Thymus (tissue), 11 donors: ENCODE data around the gene TEKT2. TPM values are rescaled to one million over a fixed set of nuclear protein-coding genes. Genes with fewer than 3 reads are reported as not detected.

Experiments
- DNase-seq, 9 donors: peaks; one replicate each; pipeline ENCODE4 v3.0.0-alpha.2; 2013; ENCODE audit warnings: low spot score in 9 of 9, low read depth in 6 of 9, missing footprints in 1 of 9
- H3K27ac ChIP-seq, 2 donors: one replicate each; pipeline ENCODE4 v1.5.1; 2013; ENCODE audit warnings: control low read depth in 1 of 2, low read depth in 1 of 2, low read length in 1 of 2, mild to moderate bottlenecking in 1 of 2, moderate library complexity in 1 of 2
- H3K27me3 ChIP-seq, 2 donors: one replicate each; pipeline ENCODE4 v1.5.1; 2013; ENCODE audit warnings: low read length in 1 of 2; ENCODE audit not compliant: control insufficient read depth in 2 of 2, insufficient read depth in 1 of 2
- H3K36me3 ChIP-seq, 2 donors: one replicate each; pipeline ENCODE4 v1.5.1; 2013; ENCODE audit warnings: low read length in 1 of 2, mild to moderate bottlenecking in 1 of 2, moderate library complexity in 1 of 2; ENCODE audit not compliant: control insufficient read depth in 2 of 2, insufficient read depth in 2 of 2
- H3K4me1 ChIP-seq, 2 donors: one replicate each; pipeline ENCODE4 v1.5.1; 2013; ENCODE audit warnings: low read length in 2 of 2; ENCODE audit not compliant: control insufficient read depth in 2 of 2, insufficient read depth in 2 of 2
- H3K4me3 ChIP-seq, 2 donors: one replicate each; pipeline ENCODE4 v1.5.1; 2013; ENCODE audit warnings: low read length in 2 of 2, control low read depth in 1 of 2, mild to moderate bottlenecking in 1 of 2
- H3K9me3 ChIP-seq, 2 donors: one replicate each; pipeline ENCODE4 v1.5.1; 2013; ENCODE audit warnings: low read length in 1 of 2, mild to moderate bottlenecking in 1 of 2; ENCODE audit not compliant: control insufficient read depth in 2 of 2, insufficient read depth in 1 of 2
- WGBS: extraction: QIAGEN DNeasy Blood & Tissue Kit; methylation state at CpG from one replicate; pipeline ENCODE4 v1.1.7; 2013; 5-methylcytosine and 5-hydroxymethylcytosine counted together
- polyA plus RNA-seq: library from polyadenylated mRNA; stranded (reverse); fragments of 200-250 nt; gene quantifications from one replicate; pipeline ENCODE4 v1.2.3, GENCODE V29; 2013
- total RNA-seq: library from RNA; stranded (reverse); fragments of 120-200 nt; gene quantifications from one replicate; pipeline ENCODE4 v1.2.4, GENCODE V29; 2013
- donor health status: healthy.

Gene TEKT2
- total and polyA plus RNA-seq, 2 donors = 1.5 to 1.8 TPM

- DNase-seq = no peak
- Histone ChIP-seq H3K4me3 (no peak overlapping the region), H3K4me1 (peaks cover 0 to 7% of the 10 kb centered on the region in 2 donors), H3K27me3 (peaks cover 20 to 37% of the 10 kb centered on the region in 2 donors), H3K9me3 (no peaks in the 10 kb centered on the region), H3K27ac (no peak overlapping the region), H3K36me3 (no peaks in the 10 kb centered on the region)
- WGBS = 96% methylated on average over 3 of the region's 3 CpGs
These were observed 45.0 kb downstream of the TEKT2 start for GRCh38 chr1:36128905-36129206.

GRCh38 chr1:36132029-36132428 is 48.1 kb downstream of the TEKT2 start:
- H3K27me3 ChIP-seq = peaks cover 0 to 8% of the 10 kb centered on the region in 2 donors

GRCh38 chr1:36133484-36133883 is 49.6 kb downstream of the TEKT2 start:
- 91% methylated on average over 3 of the region's 3 CpGs for WGBS
- peaks cover 24 to 28% of the 10 kb centered on the region in 2 donors for H3K36me3 ChIP-seq
- peaks cover 0 to 1% of the 10 kb centered on the region in 2 donors for H3K27me3 ChIP-seq
- no peak overlapping the region for H3K27ac ChIP-seq
- no peak overlapping the region for H3K4me3 ChIP-seq
- no peaks in the 10 kb centered on the region for H3K4me1 ChIP-seq
- no peak for DNase-seq
- no peaks in the 10 kb centered on the region for H3K9me3 ChIP-seq

More at GRCh38 chr1:36132029-36132428, 48.1 kb downstream of the TEKT2 start:
- no peaks in the 10 kb centered on the region for H3K4me1 ChIP-seq
- no peak overlapping the region for H3K27ac ChIP-seq
- WGBS = 80% methylated on average over 3 of the region's 3 CpGs
- no peaks in the 10 kb centered on the region for H3K9me3 ChIP-seq
- H3K36me3 ChIP-seq = peaks cover 9 to 14% of the 10 kb centered on the region in 2 donors
- H3K4me3 ChIP-seq = no peak overlapping the region
- DNase-seq = no peak

- whole genome bisulfite sequencing = 87% methylated on average over 6 of the region's 6 CpGs
- no peak overlapping the region for H3K4me3 ChIP-seq
- no peaks in the 10 kb centered on the region for H3K4me1 ChIP-seq
- H3K9me3 ChIP-seq = no peaks in the 10 kb centered on the region
- H3K27ac ChIP-seq = no peak overlapping the region
- DNase-seq = no peak
- H3K27me3 ChIP-seq = no peaks in the 10 kb centered on the region
- H3K36me3 ChIP-seq = peaks cover 26 to 28% of the 10 kb centered on the region in 2 donors
These were observed 50.1 kb downstream of the TEKT2 start for GRCh38 chr1:36134031-36134430.

- Histone ChIP-seq H3K27ac (peak overlapping the region in 1 of 2 donors; percentile 62), H3K4me1 (no peaks in the 10 kb centered on the region), H3K27me3 (no peaks in the 10 kb centered on the region), H3K36me3 (peaks cover 27 to 33% of the 10 kb centered on the region in 2 donors), H3K9me3 (no peaks in the 10 kb centered on the region), H3K4me3 (no peak overlapping the region)
- 73% methylated on average over 7 of the region's 7 CpGs for WGBS
- DNase-seq = peak in 1 of 9 donors; percentile 28
These were observed 50.8 kb downstream of the TEKT2 start for GRCh38 chr1:36134505-36135329.

- H3K27me3 ChIP-seq = no peaks in the 10 kb centered on the region
- H3K27ac ChIP-seq = peak overlapping the region in 1 of 2 donors; percentile 62
These were observed 51.4 kb downstream of the TEKT2 start for GRCh38 chr1:36135330-36135667.

GRCh38 chr1:36135796-36136195 is 51.9 kb downstream of the TEKT2 start:
- no peaks in the 10 kb centered on the region for H3K4me1 ChIP-seq
- H3K36me3 ChIP-seq = peaks cover 36 to 39% of the 10 kb centered on the region in 2 donors
- H3K27me3 ChIP-seq = no peaks in the 10 kb centered on the region
- DNase-seq = no peak
- H3K4me3 ChIP-seq = no peak overlapping the region
- H3K27ac ChIP-seq = peak overlapping the region in 1 of 2 donors; percentile 22
- no peaks in the 10 kb centered on the region for H3K9me3 ChIP-seq

More at GRCh38 chr1:36135330-36135667, 51.4 kb downstream of the TEKT2 start:
- H3K9me3 ChIP-seq = no peaks in the 10 kb centered on the region
- DNase-seq = no peak
- H3K4me1 ChIP-seq = no peaks in the 10 kb centered on the region
- 92% methylated on average over 6 of the region's 6 CpGs for WGBS
- H3K36me3 ChIP-seq = peaks cover 33 to 38% of the 10 kb centered on the region in 2 donors
- H3K4me3 ChIP-seq = no peak overlapping the region

- Histone ChIP-seq H3K27me3 (no peaks in the 10 kb centered on the region), H3K27ac (peak overlapping the region; percentile 7 to 53), H3K9me3 (no peaks in the 10 kb centered on the region), H3K4me1 (no peaks in the 10 kb centered on the region), H3K4me3 (no peak overlapping the region), H3K36me3 (peaks cover 36 to 39% of the 10 kb centered on the region in 2 donors)
- no peak for DNase-seq
- WGBS = 89% methylated on average over 1 of the region's 1 CpG
These were observed 52.6 kb downstream of the TEKT2 start for GRCh38 chr1:36136535-36136934.

GRCh38 chr1:36137226-36137625 is 53.3 kb downstream of the TEKT2 start:
- 78% methylated on average over 5 of the region's 5 CpGs for WGBS
- Histone ChIP-seq H3K9me3 (no peaks in the 10 kb centered on the region), H3K4me3 (no peak overlapping the region), H3K4me1 (peaks cover 2 to 3% of the 10 kb centered on the region in 2 donors), H3K27me3 (no peaks in the 10 kb centered on the region), H3K27ac (peak overlapping the region in 1 of 2 donors; percentile 37), H3K36me3 (peaks cover 36 to 42% of the 10 kb centered on the region in 2 donors)
- DNase-seq = no peak
